GM12878 (cell line): ENCODE measurements around the gene SAMD7. TPM values are rescaled to one million over a fixed set of nuclear protein-coding genes. Genes with fewer than 3 reads are reported as not detected.

Experiments used
- ATAC-seq: fragments of 200-7000 bp; cut with Tn5 transposase; 3 replicates; pipeline ENCODE4 v1.9.1; 2020; ENCODE audit warnings: mild to moderate bottlenecking, moderate library complexity
- BruUV-seq: library from RNA; stranded (reverse); fragments of 400-500 nt; replicated peaks from 2 replicates; lab custom pipeline; 2021; lab: Mats Ljungman, UMichigan
- CTCF ChIA-PET: fragments of 300-600 bp; sonication (Branson Sonifier 250); formaldehyde crosslinking; extraction: SDS; loops from one replicate; lab custom pipeline; 2021; ENCODE audit warnings: inconsistent platforms; lab: Yijun Ruan, JAX
- POLR2A ChIA-PET: fragments of 350-600 bp; formaldehyde crosslinking; extraction: SDS; loops from one replicate; lab custom pipeline; 2021; ENCODE audit warnings: inconsistent platforms; lab: Charles Lee
- RAD21 ChIA-PET: fragments of 300-600 bp; sonication (Branson Sonifier 250); formaldehyde crosslinking; loops from one replicate; lab custom pipeline; 2023; ENCODE audit warnings: antibody characterized with exemption; ENCODE audit not compliant: unreplicated experiment; lab: Charles Lee
- SMC1A ChIA-PET: fragments of 300-600 bp; sonication (Branson Sonifier 250); formaldehyde crosslinking; loops from one replicate; lab custom pipeline; 2023; ENCODE audit not compliant: unreplicated experiment, uncharacterized antibody; lab: Charles Lee
- DNase-seq: peaks from one replicate; pipeline ENCODE4 v3.0.0-alpha.2; 2011; ENCODE audit warnings: low read depth, low spot score
- FAIRE-seq: peaks from 3 replicates; lab custom pipeline; 2011; peaks lifted over from hg19 to GRCh38; lab: Jason Lieb, UNC
- H2AFZ ChIP-seq: 2 replicates; pipeline ENCODE4 v1.6.0; 2011; ENCODE audit warnings: low read depth, low read length, control low read depth; ENCODE audit not compliant: control insufficient read depth
- H3K27ac ChIP-seq: 2 replicates; pipeline ENCODE4 v1.5.1; 2011; ENCODE audit warnings: control low read depth; ENCODE audit not compliant: control insufficient read depth, insufficient read depth
- H3K27me3 ChIP-seq, 2 experiments: replicated peaks in 1 of 2; 2 replicates each; pipeline versions ENCODE4 v1.6.0 to v1.6.1; 2011; ENCODE audit warnings: low read length in 1 of 2; ENCODE audit not compliant: control insufficient read depth in 2 of 2, insufficient read depth in 2 of 2
- H3K36me3 ChIP-seq, 2 experiments: 2 replicates each; pipeline ENCODE4 v1.5.1; 2011; ENCODE audit warnings: low read length in 1 of 2; ENCODE audit not compliant: control insufficient read depth in 2 of 2, insufficient read depth in 2 of 2
- H3K4me1 ChIP-seq: 2 replicates; pipeline ENCODE4 v1.6.1; 2011; ENCODE audit warnings: mild to moderate bottlenecking, low read length, moderate library complexity, mixed read lengths; ENCODE audit not compliant: control insufficient read depth, insufficient read depth
- H3K4me2 ChIP-seq: 2 replicates; pipeline ENCODE4 v1.6.0; 2011; ENCODE audit warnings: control low read depth; ENCODE audit not compliant: control insufficient read depth, insufficient read depth
- H3K4me3 ChIP-seq: fragments of 200-600 bp; sonication (generic); 2 replicates; pipeline ENCODE4 v1.5.1; 2016
- H3K79me2 ChIP-seq: 2 replicates; pipeline ENCODE4 v1.6.0; 2011; ENCODE audit warnings: low read length; ENCODE audit not compliant: control insufficient read depth, insufficient read depth
- H3K9ac ChIP-seq: 2 replicates; pipeline ENCODE4 v1.8.0; 2011; ENCODE audit warnings: low read length, control low read depth, mixed read lengths; ENCODE audit not compliant: control insufficient read depth, insufficient read depth
- H3K9me3 ChIP-seq: replicated peaks from 3 replicates; pipeline ENCODE4 v1.5.1; 2011; ENCODE audit warnings: mild to moderate bottlenecking, low read length; ENCODE audit not compliant: control insufficient read depth, insufficient read depth
- H4K20me1 ChIP-seq: 2 replicates; pipeline ENCODE4 v1.6.0; 2011; ENCODE audit not compliant: control insufficient read depth, insufficient read depth
- E2F8 ChIP-seq: fragments of 450-650 bp; IDR thresholded peaks from 2 replicates; pipeline ENCODE4 v1.6.1; 2018; ENCODE audit warnings: mild to moderate bottlenecking, low read depth, moderate library complexity; ENCODE audit not compliant: partially characterized antibody
- PAX8 ChIP-seq: fragments of 450-650 bp; IDR thresholded peaks from 2 replicates; pipeline ENCODE4 v1.6.1; 2017; ENCODE audit warnings: mild to moderate bottlenecking, moderate library complexity
- RUNX3 ChIP-seq: IDR thresholded peaks from 2 replicates; pipeline ENCODE4 v1.6.1; 2012; ENCODE audit warnings: low read length, inconsistent platforms
- TARDBP ChIP-seq: IDR thresholded peaks from 2 replicates; pipeline ENCODE4 v1.6.1; 2016; ENCODE audit warnings: borderline replicate concordance
- ZZZ3 ChIP-seq: IDR thresholded peaks from 2 replicates; pipeline ENCODE4 v1.6.1; 2011; ENCODE audit warnings: low read depth; ENCODE audit not compliant: control insufficient read depth, insufficient read length
- WGBS: methylation state at CpG from one replicate; pipeline ENCODE4 v1.1.6; 2016; ENCODE audit warnings: low lambda C conversion rate; ENCODE audit not compliant: insufficient replicate concordance, insufficient coverage; ENCODE audit errors: missing lambda C conversion rate; 5-methylcytosine and 5-hydroxymethylcytosine counted together
- in situ Hi-C: fragments of 300-500 bp; cut with MboI; formaldehyde crosslinking; loops from 9 replicates; pipeline ENCODE4 v1.14.3; 2018; ENCODE audit warnings: mixed read lengths
- intact Hi-C: fragments of 100-400 bp; cut with micrococcal nuclease; formaldehyde crosslinking; loops from one replicate; pipeline ENCODE4 v1.14.2; 2022; ENCODE audit not compliant: unreplicated experiment
- polyA plus RNA-seq, 11 experiments: library from polyadenylated mRNA; depleted of rRNA in 4 of 11; unstranded in 6 of 11; stranded (reverse) in 5 of 11; fragments of >200 nt; fragmentation: Nextera tagmentation in 4 of 11; fragmentation: Illumina TruSeq in 1 of 11; extraction: Ambion mirVana in 4 of 11; extraction: Trizol in 1 of 11; gene quantifications; 1 replicate in 1 of 11; 2 replicates in 10 of 11; pipeline versions ENCODE4 v1.2.1 to v1.2.3, GENCODE V29; 2011 to 2016; ENCODE audit warnings: inconsistent platforms in 2 of 11, missing spikeins in 2 of 11, low read depth in 1 of 11
- total RNA-seq, 4 experiments: library from RNA; depleted of rRNA in 3 of 4; stranded (reverse); fragments of >200 nt in 3 of 4; fragmentation: Illumina TruSeq in 1 of 4; extraction: Trizol in 1 of 4; gene quantifications; 2 replicates each; pipeline versions ENCODE4 v1.2.1 to v1.2.3, GENCODE V29; 2013 to 2021

The SAMD7 gene
- total and polyA plus RNA-seq, 10 of the 15 experiments (the other 5 are each of a cell fraction or from before 2014, with no cell fraction given), result 0.03 to 0.11 (median 0.07) TPM; not detected in 3

- WGBS, result 25% methylated on average over 2 of the region's 2 CpGs
- Histone ChIP-seq H3K36me3 (no peaks in the 10 kb centered on the region), H2AFZ (peak overlapping the region; percentile 28; the same call in 1 of the 2 replicates), H3K79me2 (no peaks in the 10 kb centered on the region), H3K4me3 (no peak overlapping the region), H3K27ac (no peak overlapping the region), H4K20me1 (no peaks in the 10 kb centered on the region), H3K4me1 (peaks cover 7% of the 10 kb centered on the region), H3K9me3 (no peaks in the 10 kb centered on the region), H3K27me3 (no peaks in the 10 kb centered on the region), H3K9ac (no peak overlapping the region), H3K4me2 (no peak overlapping the region)
- ATAC-seq, result no peak
- ChIA-PET SMC1A (interaction anchor here (1.0 to 1.5 kb wide), 3 partner anchors 58 to 183 kb away, joined by 3 to 4 read pairs (median 4); no protein-coding TSS in a partner anchor), RAD21 (interaction anchor here (1.3 kb wide), 1 partner anchor 94 kb away, joined by 5 read pairs; no protein-coding TSS in a partner anchor), POLR2A (no interaction called here), CTCF (interaction anchor here (1.0 to 1.3 kb wide), 2 partner anchors 143 to 208 kb away, joined by 3 read pairs; no protein-coding TSS in a partner anchor)
- TF ChIP-seq ZZZ3, result no peak
- TF ChIP-seq RUNX3, result peak; percentile 19; the same call in 1 of the 2 replicates
- no peak for TF ChIP-seq PAX8
- intact Hi-C loops, result no loop called here
- in situ Hi-C loops, result no loop called here
- FAIRE-seq, result no peak
- no TSS peak for BruUV-seq
- DNase-seq, result no peak
These were observed 40.1 kb upstream of the SAMD7 start for GRCh38 chr3:169871129-169871886.

DNA sequence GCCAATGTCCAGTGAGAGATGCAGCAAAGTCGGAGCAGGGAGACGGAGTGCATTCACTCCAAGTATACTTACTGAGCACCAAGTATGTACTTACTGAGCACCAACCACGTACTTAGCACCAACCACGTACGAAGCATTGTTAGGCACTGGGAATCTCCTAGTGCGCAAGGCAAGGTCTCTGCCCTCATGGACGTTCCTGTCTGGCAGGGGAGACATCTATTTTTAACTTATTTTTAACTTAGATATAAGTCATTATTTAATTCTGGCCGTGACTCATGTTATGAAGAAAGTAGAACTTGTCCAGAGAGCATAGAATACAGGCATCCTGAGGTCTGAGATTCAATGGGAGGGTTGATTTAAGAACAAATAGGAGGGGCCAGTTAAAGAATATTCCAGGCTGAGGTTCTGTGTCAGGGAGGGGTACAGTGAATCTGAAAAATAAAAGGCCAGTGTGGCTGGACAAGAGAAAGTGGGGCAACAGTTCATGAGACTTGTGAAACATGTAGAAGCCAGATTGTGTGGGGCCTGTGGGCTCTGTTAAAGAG, 32.3 kb upstream of the SAMD7 start:
- ATAC-seq, result no peak
- ChIA-PET POLR2A (no interaction called here), CTCF (no interaction called here), RAD21 (no interaction called here), SMC1A (no interaction called here)
- BruUV-seq, result no TSS peak
- H2AFZ ChIP-seq, result no peak overlapping the region
- no peak for DNase-seq
- WGBS, result 67% methylated on average over 8 of the region's 8 CpGs
- no peak overlapping the region for H3K4me2 ChIP-seq
- H3K9me3 ChIP-seq, result no peaks in the 10 kb centered on the region
- intact Hi-C loops (no loop called here), in situ Hi-C loops (no loop called here)
- no peaks in the 10 kb centered on the region for H3K79me2 ChIP-seq
- no peaks in the 10 kb centered on the region for H3K36me3 ChIP-seq
- H3K9ac ChIP-seq, result no peak overlapping the region
- H3K27me3 ChIP-seq, result peaks cover 0 to 2% of the 10 kb centered on the region in 2 experiments; a peak in 1 of 4 replicates
- TF ChIP-seq TARDBP, result no peak
- no peak for TF ChIP-seq E2F8
- no peak for FAIRE-seq
- no peak overlapping the region for H3K27ac ChIP-seq
- H3K4me1 ChIP-seq, result peaks cover 4% of the 10 kb centered on the region
- H4K20me1 ChIP-seq, result no peaks in the 10 kb centered on the region
- no peak overlapping the region for H3K4me3 ChIP-seq
